HL-60/S4 (cell line): ENCODE measurements around the gene HTR5A.

Experiments
- in situ Hi-C: fragments of 300-500 bp; cut with MboI; formaldehyde crosslinking; loops from 2 replicates; pipeline ENCODE4 v1.14.3; 2022; ENCODE audit warnings: low sequenced_read_pairs

The HTR5A gene

DNA sequence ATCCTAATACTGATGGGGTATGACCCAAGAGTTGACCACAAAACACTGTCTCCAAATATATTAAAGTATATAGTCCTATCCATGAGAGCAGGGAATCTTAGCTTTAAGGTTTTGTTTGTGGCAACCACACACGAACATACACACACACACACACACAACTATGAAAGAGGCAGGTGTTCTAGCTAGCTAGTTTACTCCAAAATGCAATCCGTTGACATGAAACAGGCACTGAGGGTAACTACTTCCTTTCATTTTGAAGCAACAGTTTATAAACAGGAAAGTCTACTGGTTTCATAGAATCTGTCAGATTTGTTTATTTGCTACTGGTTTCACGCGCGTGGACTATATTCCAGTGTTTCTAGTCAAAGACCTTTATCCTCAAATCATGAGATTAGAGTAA lies 14.8 kb downstream of the HTR5A start:
- in situ Hi-C loops: no loop called here

DNA sequence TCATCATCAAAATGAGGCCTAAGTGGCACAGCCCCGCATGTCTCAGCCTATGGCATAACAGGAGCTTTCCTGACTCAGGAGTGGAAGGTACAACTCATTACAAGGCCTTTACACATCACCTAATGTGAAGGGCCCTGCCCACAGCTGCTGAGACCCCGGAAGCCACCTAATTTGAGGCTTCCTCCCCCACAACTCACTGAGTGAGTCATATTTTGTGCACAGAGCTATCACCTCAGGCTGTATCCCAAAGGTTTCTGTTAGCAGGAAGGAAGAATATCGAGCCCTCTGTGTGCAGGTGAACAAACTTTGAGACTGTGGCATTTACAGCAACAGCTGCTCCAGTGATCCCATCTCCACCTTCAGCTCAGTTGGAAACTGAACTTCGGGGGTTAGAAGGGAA lies 20.6 kb downstream of the HTR5A start:
- in situ Hi-C loops: no loop called here

DNA sequence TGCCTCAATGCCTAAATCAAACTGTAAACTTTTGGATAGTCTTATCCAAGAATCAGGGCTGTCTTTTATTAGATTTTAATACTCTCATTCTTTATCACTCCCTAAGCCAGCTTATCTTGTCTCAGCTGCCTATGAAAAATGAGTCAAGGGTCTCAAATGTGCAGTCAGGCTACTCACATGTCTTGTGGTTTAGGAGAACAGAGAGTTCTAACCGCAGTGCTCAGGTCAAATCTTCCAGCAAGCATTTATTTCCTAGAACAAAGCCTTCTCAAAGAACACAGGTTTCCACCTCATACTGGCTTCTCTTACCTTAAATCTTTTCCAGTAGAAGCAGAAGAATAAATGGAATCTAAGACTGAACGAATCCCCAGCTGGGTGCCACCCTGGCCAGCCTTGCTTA lies 23.5 kb downstream of the HTR5A start:
- in situ Hi-C loops: no loop called here

DNA sequence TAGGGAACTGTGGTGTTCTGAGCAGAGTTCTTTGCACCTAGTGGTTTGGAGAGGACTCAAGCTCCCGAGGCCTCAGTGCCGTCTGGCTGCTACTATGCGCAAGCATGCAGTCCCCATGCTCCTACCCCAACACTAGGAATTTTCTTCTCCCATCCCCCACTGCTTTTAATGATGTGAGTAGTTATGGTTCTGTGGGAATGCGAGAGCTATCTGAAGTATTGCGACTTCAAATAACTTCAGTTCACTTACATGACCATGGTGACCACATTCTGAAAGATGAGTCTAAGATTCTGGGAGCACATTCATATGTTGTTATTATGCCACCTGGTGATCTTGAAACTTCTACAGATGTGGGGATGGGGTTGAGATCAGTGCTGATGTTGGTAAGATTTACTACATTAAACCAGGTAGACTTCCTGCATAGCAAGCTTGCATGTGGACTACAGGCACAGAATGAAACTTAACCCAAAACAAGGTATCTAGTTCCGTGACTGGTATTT lies 24.6 kb downstream of the HTR5A start:
- in situ Hi-C loops: no loop called here

DNA sequence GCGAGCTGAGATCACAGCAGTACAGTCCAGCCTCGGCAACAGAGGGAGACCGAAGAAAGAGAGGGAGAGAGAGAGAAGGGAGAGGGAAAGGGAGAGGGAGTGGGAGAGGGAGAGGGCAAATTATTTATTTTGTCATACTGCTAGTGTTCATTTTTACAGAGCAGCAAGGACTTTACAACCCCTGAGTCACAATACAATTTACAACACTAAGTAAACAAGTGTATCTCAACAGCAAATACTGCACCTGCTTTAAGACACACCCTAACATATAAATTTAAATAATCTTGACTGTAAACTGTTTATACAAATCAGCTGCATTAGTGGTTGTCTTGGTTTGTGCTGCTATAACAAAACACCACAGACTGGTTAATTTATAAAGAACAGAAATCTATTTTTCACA lies 27.2 kb downstream of the HTR5A start:
- in situ Hi-C loops: no loop called here

DNA sequence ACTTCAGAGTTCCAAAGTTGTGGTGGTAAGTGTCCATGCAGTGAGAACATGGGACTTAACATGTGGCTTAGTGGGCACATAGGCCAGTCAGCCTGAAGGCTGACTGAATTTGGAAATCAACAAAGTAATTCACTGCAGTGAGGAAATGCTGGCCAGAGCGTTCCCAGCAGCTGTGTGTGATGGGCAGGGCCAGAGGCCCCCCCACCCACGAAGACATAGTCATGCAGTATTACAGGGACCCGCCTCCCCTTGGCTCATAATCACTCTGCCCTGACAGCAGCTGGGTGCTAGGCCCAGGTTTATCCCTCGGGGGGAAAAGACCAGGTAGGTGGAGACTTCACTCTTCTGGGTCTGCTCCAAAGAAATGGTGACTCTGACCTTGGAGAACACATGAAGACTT lies 33.7 kb downstream of the HTR5A start:
- in situ Hi-C loops: no loop called here

DNA sequence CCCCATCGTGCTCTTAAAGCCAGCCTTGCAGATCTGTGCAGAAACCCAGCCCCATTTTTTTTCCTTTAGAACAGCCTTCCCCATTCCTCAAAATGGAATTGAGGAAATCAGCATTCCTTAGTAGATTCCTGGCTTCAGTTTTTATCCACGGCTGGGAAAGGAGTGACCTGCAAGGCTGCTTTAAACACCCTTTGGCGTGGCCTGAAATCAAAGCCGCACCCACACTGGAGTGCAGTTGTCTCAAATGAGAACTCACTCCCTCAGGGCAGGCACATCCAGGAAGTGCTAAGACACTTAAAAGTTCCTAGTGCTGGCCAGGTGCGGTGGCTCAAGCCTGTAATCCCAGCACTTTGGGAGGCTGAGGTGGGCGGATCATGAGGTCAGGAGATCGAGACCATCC lies 34.8 kb downstream of the HTR5A start:
- in situ Hi-C loops: no loop called here

DNA sequence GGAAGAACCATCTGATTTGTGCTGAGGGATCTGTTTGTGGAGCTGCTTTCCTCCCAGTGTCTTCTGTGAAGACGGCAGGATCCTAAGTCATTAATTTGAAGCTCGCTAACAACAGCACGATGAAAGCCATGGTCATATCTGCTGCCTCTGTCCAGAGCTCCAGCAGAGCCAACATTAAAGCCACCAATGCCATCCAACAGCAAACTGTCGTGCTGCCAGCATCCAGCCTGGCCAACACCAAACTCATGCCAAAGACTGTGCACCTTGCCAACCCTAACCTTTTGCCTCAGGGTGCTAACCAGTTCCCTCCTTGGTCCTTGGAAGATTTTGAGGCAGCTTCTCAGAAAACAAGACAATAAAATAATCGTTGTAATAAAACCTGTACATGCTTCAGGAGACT lies 36.2 kb downstream of the HTR5A start:
- in situ Hi-C loops: no loop called here

DNA sequence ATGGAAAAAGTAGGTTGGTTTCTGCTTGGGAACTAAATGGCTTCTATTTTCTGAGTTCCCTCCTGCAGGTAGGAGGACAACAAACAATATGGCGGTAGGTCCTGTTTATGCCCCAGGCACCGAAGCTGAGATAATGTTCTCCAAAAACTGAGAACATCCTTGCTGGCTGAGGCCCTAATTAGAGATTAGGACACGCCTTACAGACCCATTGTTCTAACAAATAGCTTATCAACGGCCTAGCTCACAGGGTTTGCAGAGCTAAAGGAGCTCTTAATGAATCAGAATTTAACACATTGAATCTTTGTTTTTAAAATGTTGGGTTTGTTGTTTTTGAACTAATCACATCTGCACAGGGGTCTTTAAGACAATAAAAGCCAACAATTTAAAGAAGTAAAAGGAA lies 37.0 kb downstream of the HTR5A start:
- in situ Hi-C loops: no loop called here

DNA sequence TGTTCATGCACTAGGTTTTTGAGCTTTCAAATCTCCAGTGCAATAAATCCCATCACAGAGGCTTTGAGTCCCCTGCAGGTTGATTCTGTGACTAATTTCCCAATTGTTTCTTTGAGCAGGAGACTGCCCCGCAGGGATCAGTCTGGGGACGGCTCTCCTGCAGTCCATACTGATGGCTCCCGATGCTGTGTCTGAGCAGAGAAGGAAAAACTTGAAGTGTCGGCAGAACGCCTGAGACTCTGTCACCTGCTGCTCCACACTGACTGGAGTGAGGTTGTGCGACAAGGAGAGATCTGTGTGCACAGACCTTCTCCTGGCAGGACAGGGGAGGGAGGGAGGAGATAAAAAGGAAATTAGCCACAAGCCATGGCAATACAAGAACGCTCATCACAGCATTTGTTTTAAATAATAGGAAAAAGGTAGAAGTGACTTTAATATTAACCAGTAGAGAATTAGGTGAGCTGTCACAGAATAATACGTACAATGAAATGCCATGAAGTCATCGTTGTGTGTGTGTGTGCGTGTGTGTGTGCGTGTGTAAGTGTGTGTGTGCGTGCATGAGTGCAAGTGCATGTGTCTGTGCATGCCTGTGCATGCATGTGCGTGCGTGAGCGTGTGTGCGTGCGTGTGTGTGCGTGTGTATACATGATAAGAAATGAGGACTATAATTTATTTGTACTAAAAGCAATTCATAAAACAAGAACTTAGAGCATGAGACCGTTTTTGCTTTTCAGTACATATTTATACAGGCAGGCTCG lies 38.2 kb downstream of the HTR5A start:
- in situ Hi-C loops: no loop called here

DNA sequence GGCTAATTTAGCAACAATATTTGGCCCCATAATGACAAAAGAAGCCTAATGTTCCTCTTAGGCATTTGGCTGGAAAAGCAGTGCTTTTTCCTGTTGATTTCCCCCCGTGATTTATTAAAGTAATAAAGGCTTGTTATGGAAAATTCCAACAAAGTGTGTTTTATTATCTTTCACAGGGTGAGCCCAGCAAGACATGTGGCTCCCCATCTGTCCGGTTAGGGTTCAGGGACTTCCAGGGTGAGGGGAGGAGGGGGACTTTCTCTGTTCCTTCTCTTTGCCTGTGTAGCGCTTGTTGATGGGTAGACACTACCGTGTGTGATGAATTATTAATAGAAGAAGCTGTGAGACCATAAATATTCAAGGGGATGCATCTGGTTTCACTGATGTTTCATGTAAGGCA lies 39.0 kb downstream of the HTR5A start:
- in situ Hi-C loops: no loop called here

DNA sequence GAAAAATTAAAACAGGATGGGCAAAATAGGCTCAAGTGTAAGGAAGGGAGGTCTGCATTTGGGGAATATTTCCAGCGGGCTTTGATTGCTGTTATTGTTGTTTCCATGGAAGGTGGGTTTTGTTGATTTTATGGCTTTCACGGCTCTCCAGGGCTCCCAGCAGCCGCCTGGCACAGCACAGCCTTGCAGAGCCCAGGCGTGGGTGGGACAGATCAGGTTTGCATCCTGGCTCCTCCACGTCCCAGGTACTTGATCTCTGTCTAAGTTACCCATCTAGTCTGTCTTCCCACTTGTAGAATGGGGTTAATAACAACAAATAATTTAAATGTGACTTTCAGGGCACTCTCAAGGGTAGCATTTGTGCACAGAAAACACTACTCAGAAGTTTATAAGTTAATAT lies 45.2 kb downstream of the HTR5A start:
- in situ Hi-C loops: no loop called here

DNA sequence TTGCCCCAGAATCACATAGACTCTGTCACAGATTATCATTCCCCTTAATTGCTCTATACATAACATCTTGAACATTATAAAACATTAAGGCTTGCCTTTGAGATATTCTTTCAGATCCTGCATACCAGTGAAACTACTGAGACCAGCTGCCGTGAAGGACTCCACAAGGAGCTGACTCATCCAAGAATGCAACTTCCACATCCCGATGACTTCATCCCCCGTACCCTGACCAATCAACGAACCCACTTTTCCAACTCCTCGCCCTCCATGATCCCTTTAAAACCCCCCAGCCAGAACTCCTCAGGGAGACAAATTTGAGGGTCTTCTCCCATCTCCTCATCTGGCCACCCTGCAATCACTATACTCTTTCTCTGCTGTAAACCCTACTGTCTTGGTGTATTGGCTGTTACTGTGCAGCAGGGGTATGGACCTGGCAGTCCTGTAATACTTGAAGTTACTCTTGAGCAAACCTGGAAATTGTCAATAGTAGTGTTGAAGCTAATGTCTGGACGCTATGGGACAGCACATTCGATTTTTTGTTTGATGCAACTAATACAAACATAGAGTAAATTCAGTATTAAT lies 49.8 kb downstream of the HTR5A start:
- in situ Hi-C loops: no loop called here

DNA sequence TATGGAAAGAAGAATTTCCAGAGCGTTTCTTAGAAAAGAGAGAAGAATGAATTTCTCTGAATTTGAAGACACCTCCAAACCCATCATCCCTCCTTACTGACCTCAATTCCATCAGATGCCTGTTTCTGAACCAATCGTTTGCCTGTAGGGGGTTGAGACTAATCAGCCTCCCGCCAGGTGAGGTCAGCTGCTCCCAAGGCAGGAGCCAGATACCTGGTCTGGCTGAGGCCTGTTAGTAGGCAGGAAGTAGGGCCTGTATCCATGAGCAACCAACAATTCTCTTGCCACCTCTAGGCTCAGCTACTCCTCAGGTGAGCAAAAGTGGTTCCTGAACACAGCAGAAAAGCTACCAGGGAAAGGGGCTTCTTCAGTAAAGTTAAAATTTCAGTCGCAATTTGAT lies 50.3 kb downstream of the HTR5A start:
- in situ Hi-C loops: no loop called here

DNA sequence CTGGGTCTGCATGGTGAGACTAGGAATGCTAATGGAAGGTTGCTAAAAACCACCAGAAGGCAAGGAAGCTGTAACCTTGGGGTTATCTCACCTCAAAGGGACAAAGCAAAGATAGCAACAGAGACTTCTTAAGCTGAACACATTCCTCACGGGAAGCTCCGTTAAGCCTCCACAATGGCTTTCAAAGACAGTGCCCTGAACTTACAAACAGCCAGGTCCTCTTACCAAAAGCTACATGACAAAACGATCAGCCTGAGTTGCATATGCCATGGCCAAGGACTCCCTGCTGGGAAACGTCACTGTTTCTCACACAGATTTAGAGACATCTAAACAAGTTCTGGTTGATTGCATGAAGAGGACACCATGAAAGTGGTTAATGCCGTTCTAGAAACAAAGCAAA lies 52.7 kb downstream of the HTR5A start:
- in situ Hi-C loops: no loop called here

DNA sequence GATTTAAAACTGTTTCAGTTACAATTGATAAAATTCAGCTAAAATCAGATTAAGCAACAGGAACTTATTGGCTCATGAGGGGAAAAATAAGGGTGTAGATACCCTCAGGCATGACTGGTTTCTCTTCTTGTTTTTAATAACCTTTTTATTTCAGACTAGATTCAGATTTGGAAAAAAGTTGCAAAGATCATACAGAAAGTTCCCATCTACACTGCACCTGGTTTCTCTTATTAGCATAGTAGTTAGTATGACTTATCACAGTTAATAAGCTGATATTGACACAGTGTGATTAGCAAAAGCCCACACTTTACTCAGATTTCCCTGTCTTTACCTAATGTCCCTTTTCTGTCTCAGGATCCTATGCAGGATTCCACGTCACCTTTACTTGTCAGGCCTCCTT lies 53.3 kb downstream of the HTR5A start:
- in situ Hi-C loops: no loop called here

DNA sequence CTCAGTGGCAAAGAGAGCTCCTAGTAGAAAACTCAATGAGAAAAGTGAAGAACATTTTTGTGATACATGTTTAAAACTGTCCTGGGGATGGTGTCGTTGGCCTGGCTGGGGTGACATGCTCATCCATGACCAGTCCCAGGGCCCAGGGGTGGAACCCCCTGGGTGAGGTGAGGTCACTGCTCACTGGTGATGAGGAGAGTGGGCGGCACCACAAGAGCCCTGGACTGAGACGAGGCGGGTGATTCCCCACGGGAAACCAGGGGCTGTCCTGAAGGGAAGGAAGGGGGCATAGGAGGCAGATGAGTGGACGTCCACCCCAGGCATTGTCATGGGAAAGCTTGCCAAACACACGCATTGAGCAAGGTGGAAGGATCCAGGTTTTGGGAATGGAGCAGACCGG lies 54.6 kb downstream of the HTR5A start:
- in situ Hi-C loops: no loop called here

DNA sequence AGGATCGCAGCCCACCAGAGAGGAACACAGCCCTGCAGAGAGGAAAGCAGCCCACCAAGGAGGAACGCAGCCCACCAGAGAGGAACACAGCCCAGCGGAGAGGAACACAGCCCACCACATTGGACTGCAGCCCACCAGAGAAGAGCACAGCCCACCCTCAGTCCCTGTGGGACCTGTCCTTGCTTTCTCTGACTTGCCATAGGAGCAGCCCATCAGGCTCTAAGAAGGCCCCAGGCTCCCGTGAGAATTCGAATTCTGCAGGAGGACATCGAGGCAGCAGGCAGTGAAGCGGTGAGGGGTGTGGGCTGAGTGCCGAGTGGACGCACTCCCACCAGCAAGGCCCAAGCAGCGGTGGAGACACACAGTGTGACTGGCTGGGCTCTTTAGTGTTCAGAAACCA lies 59.1 kb downstream of the HTR5A start:
- in situ Hi-C loops: no loop called here

DNA sequence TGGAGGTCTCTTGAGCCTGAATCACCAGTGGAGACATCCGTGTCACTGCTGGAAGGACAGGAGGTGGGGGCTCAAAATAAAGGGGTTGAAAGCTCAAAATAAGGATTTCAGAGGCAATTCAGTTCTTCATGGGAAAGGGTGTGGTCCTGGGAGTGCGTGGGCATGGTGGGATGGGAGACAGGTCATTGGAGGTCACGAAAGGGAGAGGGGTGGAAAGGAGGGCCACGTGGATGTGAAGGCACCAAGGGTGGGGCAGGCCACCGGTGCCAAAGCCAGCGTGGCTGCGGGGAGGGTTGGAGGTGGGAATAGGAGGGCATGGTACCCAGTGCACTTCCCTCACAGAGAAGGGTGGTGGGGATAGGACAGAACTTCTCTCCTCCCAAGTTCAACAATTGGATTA lies 59.7 kb downstream of the HTR5A start:
- in situ Hi-C loops: no loop called here

DNA sequence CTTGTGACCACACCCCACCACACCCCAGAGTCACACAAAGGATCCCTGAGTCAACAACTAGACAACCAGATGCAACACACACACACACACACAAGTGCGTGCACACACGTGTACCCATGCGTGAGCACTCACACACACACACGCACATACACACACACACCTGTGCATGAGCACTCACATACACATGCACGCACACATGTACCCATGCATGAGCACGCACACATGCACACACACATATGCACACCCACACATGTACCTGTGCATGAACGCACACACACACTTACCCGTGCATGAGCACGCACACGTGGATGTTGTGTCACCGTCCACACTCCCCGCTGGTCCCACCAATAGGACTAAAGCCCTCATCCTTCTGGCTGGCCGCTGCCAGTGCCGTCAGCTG lies 60.4 kb downstream of the HTR5A start:
- in situ Hi-C loops: no loop called here

DNA sequence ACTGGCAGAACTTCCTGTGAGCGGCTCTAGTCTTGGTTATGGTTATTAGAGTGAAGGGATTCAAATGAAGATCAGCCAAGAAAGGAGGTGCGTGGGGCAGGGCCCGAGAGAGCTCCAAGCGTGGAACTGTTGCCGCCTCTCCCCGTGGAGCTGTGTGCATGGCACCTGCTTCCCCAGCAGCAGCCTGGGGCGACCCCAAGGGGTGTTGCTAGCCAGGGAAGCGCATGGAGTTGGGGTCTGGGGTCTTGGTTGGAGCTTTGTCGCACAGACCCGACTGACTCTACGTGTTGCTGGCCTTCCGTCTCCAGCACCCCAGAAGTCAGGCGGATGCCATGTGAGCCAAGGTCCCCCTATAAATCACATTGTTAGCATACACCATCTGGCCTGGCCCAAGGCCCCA lies 61.0 kb downstream of the HTR5A start:
- in situ Hi-C loops: no loop called here

DNA sequence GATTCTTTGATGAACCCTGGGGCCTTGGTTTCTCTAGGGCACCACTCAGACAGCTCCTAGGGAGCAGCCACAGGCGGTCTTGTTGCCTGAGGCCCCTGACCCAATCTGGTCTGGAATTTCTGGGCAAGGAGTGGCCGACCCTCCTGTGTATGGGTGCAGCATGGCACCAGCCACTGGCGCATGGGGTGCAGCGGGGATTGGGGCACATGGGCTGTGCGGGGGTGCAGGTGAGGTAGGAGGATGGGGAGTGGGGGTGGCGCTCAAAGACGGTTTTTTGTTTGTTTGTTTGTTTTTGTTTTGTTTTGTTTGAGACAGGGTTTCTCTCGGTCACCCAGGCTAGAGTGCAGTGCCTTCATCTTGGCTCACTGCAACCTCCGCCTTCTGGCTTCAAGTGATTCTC lies 62.3 kb downstream of the HTR5A start:
- in situ Hi-C loops: no loop called here
